Activated T-cell treated with anti-CD3 and anti-CD28 coated beads, Interleukin-2, amount 50 U/mL, for 48 hours (primary cell): ENCODE results near the gene PTPRR.

Experiments
- DNase-seq, 2 experiments: peaks; one replicate each; pipeline ENCODE4 v3.0.0-alpha.2; 2020

Gene PTPRR

GRCh38 chr12:70638639-70639360 is 281.7 kb downstream of the PTPRR start:
- no peak for DNase-seq

- no peak for DNase-seq
Measured at GRCh38 chr12:70637303-70638085, 283.0 kb downstream of the PTPRR start, which contains the start of gene PTPRB. PTPRB (minus strand) TSS chr12:70637429; CDS start chr12:70637395, 34 bp downstream.

- DNase-seq = no peak
Measured at GRCh38 chr12:70635755-70636154, 284.8 kb downstream of the PTPRR start.

GRCh38 chr12:70628701-70629480 is 291.6 kb downstream of the PTPRR start:
- DNase-seq = no peak

GRCh38 chr12:70627677-70628076 is 292.9 kb downstream of the PTPRR start:
- no peak for DNase-seq

DNA sequence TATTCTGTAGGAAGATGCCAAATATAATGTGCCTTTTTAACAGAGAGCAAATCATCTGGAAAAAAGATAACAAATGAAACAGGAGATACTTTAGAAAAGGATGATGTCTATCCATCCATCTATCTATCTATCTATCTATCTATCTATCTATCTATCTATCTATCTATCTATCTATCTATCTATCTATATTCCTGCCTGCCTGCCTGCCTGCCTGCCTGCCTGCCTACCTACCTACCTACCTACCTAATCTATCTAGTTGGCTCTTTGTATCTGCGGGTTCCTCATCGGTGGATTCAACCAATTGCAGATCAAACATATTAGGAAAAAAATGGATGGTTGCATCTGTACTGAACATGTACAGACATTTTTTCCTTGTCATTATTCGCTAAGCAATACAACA is 294.4 kb downstream of the PTPRR start:
- DNase-seq = no peak

GRCh38 chr12:70619471-70620152 is 300.9 kb downstream of the PTPRR start:
- DNase-seq = no peak

GRCh38 chr12:70618371-70618770 is 302.2 kb downstream of the PTPRR start:
- DNase-seq = no peak

DNA sequence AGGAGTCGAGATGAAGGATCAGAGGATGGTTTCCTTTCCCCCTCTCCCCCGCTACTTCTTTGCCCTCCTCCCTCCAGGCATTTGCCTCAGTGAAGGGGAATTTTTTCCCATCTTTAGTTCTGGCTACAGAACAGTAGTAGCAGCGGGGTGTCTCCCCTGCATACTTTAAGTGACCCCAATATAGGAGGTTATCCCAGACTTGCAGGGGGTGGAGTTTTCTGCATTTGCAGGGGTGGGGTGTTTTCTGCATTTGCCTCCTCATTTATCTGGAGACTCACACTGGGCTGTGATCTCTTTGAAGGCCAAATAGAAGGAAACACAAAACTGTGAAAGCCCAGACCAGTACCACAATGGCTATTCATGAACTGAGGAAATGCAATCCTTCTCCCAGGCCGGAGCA is 303.1 kb downstream of the PTPRR start:
- no peak for DNase-seq

DNA sequence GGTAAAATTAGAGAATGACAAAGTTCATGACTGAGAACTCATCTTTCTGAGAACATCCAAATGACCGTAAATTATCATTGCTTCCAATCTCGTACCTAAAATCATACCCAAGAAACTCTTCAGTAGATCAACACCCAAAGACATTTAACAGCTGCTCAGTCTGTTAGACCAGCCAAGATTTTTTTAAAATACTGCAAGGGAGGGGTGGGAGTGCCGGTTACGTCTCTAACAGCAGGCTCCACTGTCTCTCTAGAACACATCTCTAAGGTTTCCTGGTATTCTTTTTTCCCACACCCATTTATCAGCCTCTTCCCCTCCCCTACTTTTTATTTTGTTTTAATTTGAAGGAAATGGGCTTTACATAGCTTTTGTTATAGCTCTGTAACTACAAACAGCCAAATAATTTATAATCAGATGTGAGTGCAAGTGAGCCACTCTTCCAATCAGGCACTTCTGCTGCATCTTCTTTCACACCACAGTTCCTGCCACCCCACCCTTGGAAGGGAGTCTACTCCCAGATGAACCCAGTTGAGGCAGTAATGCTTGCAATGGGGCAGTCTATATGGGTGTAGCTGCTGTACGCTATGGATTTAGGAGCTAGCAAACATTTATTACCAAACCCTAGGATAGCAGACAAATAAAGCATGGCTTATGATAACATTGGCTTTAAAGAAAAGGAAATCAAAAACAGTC is 305.2 kb downstream of the PTPRR start:
- DNase-seq = no peak

GRCh38 chr12:70609739-70610491 is 310.6 kb downstream of the PTPRR start:
- peak in 1 of 2 experiments; percentile 20 for DNase-seq

DNA sequence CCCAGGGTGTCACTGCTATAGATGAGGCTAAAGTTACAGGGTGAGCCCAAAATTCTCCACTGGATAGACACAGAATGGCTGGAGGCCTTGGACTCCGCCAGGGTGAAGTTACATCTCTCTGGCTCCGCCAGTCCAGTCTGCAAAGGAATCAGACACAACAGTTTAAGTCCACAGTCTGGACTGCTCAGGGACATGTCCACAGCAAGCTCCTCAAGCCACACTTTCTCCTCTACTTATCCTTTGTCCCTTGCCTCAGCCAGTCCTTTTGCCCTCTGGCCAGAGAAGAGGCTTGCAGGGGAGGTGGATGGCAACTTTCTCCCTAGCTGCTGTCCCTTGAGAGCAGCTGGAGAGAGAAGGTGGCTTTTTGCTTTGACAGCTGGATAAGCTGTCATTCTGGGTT is 311.3 kb downstream of the PTPRR start:
- no peak for DNase-seq

DNA sequence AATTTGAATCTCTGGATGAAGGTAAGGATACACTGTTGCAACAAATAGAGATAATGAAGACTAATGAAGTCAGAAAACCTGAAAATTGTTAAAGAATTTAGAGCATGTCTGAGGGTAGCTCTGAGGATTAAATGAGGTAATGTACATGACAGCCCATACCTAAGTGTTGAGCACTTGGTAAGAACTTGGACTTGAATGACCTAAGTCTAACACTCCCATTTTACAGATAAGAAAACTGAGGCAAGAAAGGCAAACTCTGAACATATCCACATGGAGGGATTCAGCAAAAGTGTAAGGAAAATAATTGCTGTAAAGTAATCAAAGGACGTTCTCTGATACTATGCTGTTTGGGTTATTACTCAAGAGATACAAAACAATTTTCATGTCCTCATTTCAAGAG is 312.4 kb downstream of the PTPRR start:
- DNase-seq = no peak

- no peak for DNase-seq
Measured at GRCh38 chr12:70607107-70607506, 313.4 kb downstream of the PTPRR start.

GRCh38 chr12:70605976-70606375 is 314.6 kb downstream of the PTPRR start:
- DNase-seq = no peak

DNA sequence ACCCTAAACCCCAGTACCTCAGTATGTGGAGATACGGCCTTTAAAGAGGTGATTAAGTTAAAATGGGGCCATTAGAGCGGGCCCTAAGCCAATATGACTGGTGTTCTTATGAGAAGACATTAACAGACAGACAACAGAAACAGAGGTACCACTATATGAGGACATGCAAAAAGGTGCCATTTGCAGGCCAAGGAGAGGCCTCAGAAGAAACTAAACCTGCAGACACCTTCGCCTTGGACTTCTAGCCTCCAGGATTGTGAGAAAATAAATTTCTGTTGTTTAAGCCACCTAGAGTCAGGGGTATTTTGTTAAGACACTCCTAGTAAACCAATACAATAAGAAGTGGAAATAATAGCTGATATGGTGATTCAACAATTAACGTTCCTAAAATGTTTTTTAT is 315.9 kb downstream of the PTPRR start:
- no peak for DNase-seq

GRCh38 chr12:70603044-70603443 is 317.5 kb downstream of the PTPRR start:
- no peak for DNase-seq

GRCh38 chr12:70598467-70599193 is 321.9 kb downstream of the PTPRR start:
- DNase-seq = no peak

- no peak for DNase-seq
Measured at GRCh38 chr12:70592664-70593063, 327.9 kb downstream of the PTPRR start.

DNA sequence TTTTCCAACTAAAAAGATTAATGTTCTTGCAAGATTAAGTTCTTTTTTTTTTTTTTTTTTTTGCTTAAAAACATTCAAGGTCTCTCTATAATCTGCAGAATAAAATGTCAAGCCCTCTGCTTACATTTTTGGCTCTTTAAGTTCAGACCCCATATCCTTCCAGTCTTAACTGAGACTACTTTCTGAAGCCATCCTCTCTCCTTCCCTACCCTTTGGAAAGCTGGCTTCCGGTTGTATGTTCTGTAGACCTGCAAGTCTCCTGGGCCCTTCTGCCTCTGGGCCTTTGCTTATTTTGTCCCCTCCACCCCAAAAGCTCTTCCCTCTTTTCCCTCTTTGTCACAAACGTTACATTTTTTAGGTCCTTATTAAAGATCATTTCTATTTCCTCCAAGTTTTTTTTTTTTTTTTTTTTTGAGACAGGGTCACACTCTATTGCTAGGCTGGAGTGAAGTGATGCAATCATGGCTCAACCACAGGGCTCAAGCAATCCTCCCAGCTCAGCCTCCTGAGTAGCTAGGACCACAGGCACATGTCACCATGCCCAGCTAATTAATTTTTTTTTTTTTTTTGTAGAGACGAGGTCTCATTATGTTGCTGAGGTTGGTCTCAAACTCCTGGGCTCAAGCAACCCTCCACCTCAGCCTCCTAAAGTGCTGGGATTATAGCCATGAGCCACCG is 329.9 kb downstream of the PTPRR start:
- no peak for DNase-seq
